ENCODE measurements around the gene SLC19A2.

DNA sequence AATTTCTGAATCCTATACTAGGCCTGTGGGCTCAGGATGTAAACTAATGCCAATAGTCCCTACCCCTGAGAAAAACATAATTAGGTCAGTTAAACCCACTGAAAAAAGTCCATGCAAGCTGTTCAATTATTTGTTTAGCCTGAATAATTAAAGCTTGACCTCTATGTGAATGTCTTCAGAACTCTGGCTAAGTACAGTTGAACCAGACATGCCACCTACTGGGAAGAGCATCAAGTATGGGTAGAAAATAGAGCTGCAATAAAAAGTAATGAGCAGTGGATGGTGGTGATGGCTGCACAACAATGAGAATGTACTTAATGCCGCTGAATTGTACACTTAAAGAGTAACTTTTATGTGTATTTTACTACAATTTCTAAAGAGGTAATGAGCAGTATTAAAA is 23.6 kb upstream of the SLC19A2 start:
- TF ChIP-seq SMC3 (conservative IDR thresholded peaks at IDR 0.05; ENCODE audit: poor library complexity) (no peak), TAF1 (IDR thresholded peaks at IDR 0.05; ENCODE audit: low read depth) (no peak), EZH2 (IDR thresholded peaks at IDR 0.05; ENCODE audit: borderline replicate concordance, insufficient read depth, low read length, poor library complexity, severe bottlenecking) (no peak)
- TF ChIP-seq, protein P1, sequence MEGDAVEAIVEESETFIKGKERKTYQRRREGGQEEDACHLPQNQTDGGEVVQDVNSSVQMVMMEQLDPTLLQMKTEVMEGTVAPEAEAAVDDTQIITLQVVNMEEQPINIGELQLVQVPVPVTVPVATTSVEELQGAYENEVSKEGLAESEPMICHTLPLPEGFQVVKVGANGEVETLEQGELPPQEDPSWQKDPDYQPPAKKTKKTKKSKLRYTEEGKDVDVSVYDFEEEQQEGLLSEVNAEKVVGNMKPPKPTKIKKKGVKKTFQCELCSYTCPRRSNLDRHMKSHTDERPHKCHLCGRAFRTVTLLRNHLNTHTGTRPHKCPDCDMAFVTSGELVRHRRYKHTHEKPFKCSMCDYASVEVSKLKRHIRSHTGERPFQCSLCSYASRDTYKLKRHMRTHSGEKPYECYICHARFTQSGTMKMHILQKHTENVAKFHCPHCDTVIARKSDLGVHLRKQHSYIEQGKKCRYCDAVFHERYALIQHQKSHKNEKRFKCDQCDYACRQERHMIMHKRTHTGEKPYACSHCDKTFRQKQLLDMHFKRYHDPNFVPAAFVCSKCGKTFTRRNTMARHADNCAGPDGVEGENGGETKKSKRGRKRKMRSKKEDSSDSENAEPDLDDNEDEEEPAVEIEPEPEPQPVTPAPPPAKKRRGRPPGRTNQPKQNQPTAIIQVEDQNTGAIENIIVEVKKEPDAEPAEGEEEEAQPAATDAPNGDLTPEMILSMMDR (IDR thresholded peaks at IDR 0.05; ENCODE audit: poor library complexity, severe bottlenecking) = no peak
- TF ChIP-seq, protein P2, sequence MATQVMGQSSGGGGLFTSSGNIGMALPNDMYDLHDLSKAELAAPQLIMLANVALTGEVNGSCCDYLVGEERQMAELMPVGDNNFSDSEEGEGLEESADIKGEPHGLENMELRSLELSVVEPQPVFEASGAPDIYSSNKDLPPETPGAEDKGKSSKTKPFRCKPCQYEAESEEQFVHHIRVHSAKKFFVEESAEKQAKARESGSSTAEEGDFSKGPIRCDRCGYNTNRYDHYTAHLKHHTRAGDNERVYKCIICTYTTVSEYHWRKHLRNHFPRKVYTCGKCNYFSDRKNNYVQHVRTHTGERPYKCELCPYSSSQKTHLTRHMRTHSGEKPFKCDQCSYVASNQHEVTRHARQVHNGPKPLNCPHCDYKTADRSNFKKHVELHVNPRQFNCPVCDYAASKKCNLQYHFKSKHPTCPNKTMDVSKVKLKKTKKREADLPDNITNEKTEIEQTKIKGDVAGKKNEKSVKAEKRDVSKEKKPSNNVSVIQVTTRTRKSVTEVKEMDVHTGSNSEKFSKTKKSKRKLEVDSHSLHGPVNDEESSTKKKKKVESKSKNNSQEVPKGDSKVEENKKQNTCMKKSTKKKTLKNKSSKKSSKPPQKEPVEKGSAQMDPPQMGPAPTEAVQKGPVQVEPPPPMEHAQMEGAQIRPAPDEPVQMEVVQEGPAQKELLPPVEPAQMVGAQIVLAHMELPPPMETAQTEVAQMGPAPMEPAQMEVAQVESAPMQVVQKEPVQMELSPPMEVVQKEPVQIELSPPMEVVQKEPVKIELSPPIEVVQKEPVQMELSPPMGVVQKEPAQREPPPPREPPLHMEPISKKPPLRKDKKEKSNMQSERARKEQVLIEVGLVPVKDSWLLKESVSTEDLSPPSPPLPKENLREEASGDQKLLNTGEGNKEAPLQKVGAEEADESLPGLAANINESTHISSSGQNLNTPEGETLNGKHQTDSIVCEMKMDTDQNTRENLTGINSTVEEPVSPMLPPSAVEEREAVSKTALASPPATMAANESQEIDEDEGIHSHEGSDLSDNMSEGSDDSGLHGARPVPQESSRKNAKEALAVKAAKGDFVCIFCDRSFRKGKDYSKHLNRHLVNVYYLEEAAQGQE (IDR thresholded peaks at IDR 0.05; ENCODE audit: borderline replicate concordance) = no peak
